Measurements from ENCODE around the gene FYCO1. TPM values are rescaled to one million over a fixed set of nuclear protein-coding genes. Genes with fewer than 3 reads are reported as not detected.

The FYCO1 gene
- polyA plus RNA-seq, 2 of the 4 experiments (the other 2 are of a cell fraction): 3.7 to 4.4 TPM

- POLR2A ChIA-PET: no interaction called here
- Histone ChIP-seq H3K9me3 (no peaks in the 10 kb centered on the region), H3K4me1 (no peaks in the 10 kb centered on the region), H3K4me3 (no peak overlapping the region), H3K4me2 (no peak overlapping the region), H3K27ac (no peak overlapping the region)
- WGBS (ENCODE audit: missing lambda C conversion rate): 50% methylated on average over 4 of the region's 4 CpGs
- TF ChIP-seq POLR2AphosphoS2 (conservative IDR thresholded peaks at IDR 0.05; ENCODE audit: low read length) (no peak), BCL3 (IDR thresholded peaks at IDR 0.05) (no peak), EHMT2 (IDR thresholded peaks at IDR 0.05; ENCODE audit: low read depth) (no peak), HOXB5 (CRISPR knock-in tag; IDR thresholded peaks at IDR 0.05) (no peak), CBX2 (IDR thresholded peaks at IDR 0.05; ENCODE audit: borderline replicate concordance, low read depth) (no peak), RNF2 (IDR thresholded peaks at IDR 0.05; ENCODE audit: borderline replicate concordance, low read depth) (no peak), HOXA7 (CRISPR knock-in tag; IDR thresholded peaks at IDR 0.05) (no peak), TP53 (CRISPR knock-in tag; IDR thresholded peaks at IDR 0.05) (no peak), SREBF2 (IDR thresholded peaks at IDR 0.05) (no peak), GATA3 (IDR thresholded peaks at IDR 0.05; ENCODE audit: borderline replicate concordance) (no peak), PBX3 (IDR thresholded peaks at IDR 0.05) (no peak)
- no peak for DNase-seq (ENCODE audit: low read depth in 1 of 2, low spot score in 1 of 2)
- CTCF ChIA-PET: no interaction called here
- ATAC-seq: no peak
- no peak for FAIRE-seq
Observed at GRCh38 chr3:45870099-45870498, 125.5 kb downstream of the FYCO1 start.

- Histone ChIP-seq H3K4me2 (no peak overlapping the region), H3K4me3 (no peak overlapping the region), H3K27ac (no peak overlapping the region), H3K4me1 (no peaks in the 10 kb centered on the region), H3K9me3 (no peaks in the 10 kb centered on the region)
- 5% methylated on average over 3 of the region's 3 CpGs for WGBS (ENCODE audit: missing lambda C conversion rate)
- no peak for DNase-seq (ENCODE audit: low read depth in 1 of 2, low spot score in 1 of 2)
- ATAC-seq: no peak
- no peak for FAIRE-seq
- CTCF ChIA-PET: no interaction called here
- POLR2A ChIA-PET: no interaction called here
- TF ChIP-seq HEYL (CRISPR knock-in tag; IDR thresholded peaks at IDR 0.05) (no peak), POLR2AphosphoS2 (conservative IDR thresholded peaks at IDR 0.05; ENCODE audit: low read length) (no peak)
Observed at GRCh38 chr3:45869638-45870037, 126.0 kb downstream of the FYCO1 start.

GRCh38 chr3:45868650-45869049, 127.0 kb downstream of the FYCO1 start:
- Histone ChIP-seq H3K4me3 (no peak overlapping the region), H3K4me1 (no peaks in the 10 kb centered on the region), H3K9me3 (peaks cover 2% of the 10 kb centered on the region; the same call in 1 of the 3 replicates), H3K4me2 (no peak overlapping the region), H3K27ac (no peak overlapping the region)
- TF ChIP-seq CHD4 (IDR thresholded peaks at IDR 0.05; ENCODE audit: borderline replicate concordance) (no peak), BHLHE40 (IDR thresholded peaks at IDR 0.05; ENCODE audit: low read depth, low read length) (no peak), FOSL2 (IDR thresholded peaks at IDR 0.05) (no peak), FOSL2 (CRISPR knock-in tag; IDR thresholded peaks at IDR 0.05) (no peak), PBX3 (IDR thresholded peaks at IDR 0.05) (no peak)
- ChIA-PET POLR2A (no interaction called here), CTCF (no interaction called here)
- FAIRE-seq: no peak
- no peak for DNase-seq (ENCODE audit: low read depth in 1 of 2, low spot score in 1 of 2)
- WGBS (ENCODE audit: missing lambda C conversion rate): 15% methylated on average over 2 of the region's 2 CpGs
- ATAC-seq: no peak

GRCh38 chr3:45868213-45868612, 127.4 kb downstream of the FYCO1 start:
- no peak for TF ChIP-seq RAD21 (conservative IDR thresholded peaks at IDR 0.05 in 1 of 2, IDR thresholded peaks at IDR 0.05 in 1 of 2)
- TF ChIP-seq KDM5A (IDR thresholded peaks at IDR 0.05): no peak
- FAIRE-seq (no peak), DNase-seq (ENCODE audit: low read depth in 1 of 2, low spot score in 1 of 2) (no peak), ATAC-seq (no peak)
- CTCF ChIA-PET: no interaction called here
- Histone ChIP-seq H3K4me3 (no peak overlapping the region), H3K27ac (no peak overlapping the region), H3K9me3 (peaks cover 4% of the 10 kb centered on the region; the same call in 1 of the 3 replicates), H3K4me1 (no peaks in the 10 kb centered on the region), H3K4me2 (no peak overlapping the region)
- 85% methylated on average over 2 of the region's 2 CpGs for WGBS (ENCODE audit: missing lambda C conversion rate)
- POLR2A ChIA-PET: no interaction called here

Small RNA genes lying within 50 kb of the gene (small RNA-seq; reads per million reads assigned to genes)
- gene RF00019: 0 reads per million in 6 experiments

Other genes starting within 250 kb of the FYCO1 start
- 0.03 TPM in 1 of 2 replicates, not detected in the other for gene SLC6A20, start 199.3 kb downstream of the FYCO1 start, polyA plus RNA-seq (2011; rRNA removed)
- gene SLC6A20, start 199.3 kb downstream of the FYCO1 start, polyA plus RNA-seq (2017; fragmentation: RNase III; extraction: RNeasy Plus Mini Kit Qiagen cat#74134 plus additional on column Dnase treatment): not detected in 3 replicates
- 21.3 and 25.0 TPM in 2 replicates for gene LZTFL1, start 153.7 kb downstream of the FYCO1 start, polyA plus RNA-seq (2011; rRNA removed)
- gene LZTFL1, start 153.7 kb downstream of the FYCO1 start, polyA plus RNA-seq (2017; fragmentation: RNase III; extraction: RNeasy Plus Mini Kit Qiagen cat#74134 plus additional on column Dnase treatment): 10.8 to 12.6 TPM (median 12.0 TPM) in 3 replicates
- not detected in 2 replicates for gene CCR9, start 109.3 kb downstream of the FYCO1 start, polyA plus RNA-seq (2011; rRNA removed)
- gene CCR9, start 109.3 kb downstream of the FYCO1 start, polyA plus RNA-seq (2017; fragmentation: RNase III; extraction: RNeasy Plus Mini Kit Qiagen cat#74134 plus additional on column Dnase treatment): not detected in 3 replicates
- gene CXCR6, start 52.4 kb downstream of the FYCO1 start, polyA plus RNA-seq (2011; rRNA removed): not detected in 2 replicates
- not detected in 3 replicates for gene CXCR6, start 52.4 kb downstream of the FYCO1 start, polyA plus RNA-seq (2017; fragmentation: RNase III; extraction: RNeasy Plus Mini Kit Qiagen cat#74134 plus additional on column Dnase treatment)
- gene XCR1, start 31.7 kb upstream of the FYCO1 start, polyA plus RNA-seq (2011; rRNA removed): not detected in 2 replicates
- not detected in 3 replicates for gene XCR1, start 31.7 kb upstream of the FYCO1 start, polyA plus RNA-seq (2017; fragmentation: RNase III; extraction: RNeasy Plus Mini Kit Qiagen cat#74134 plus additional on column Dnase treatment)
- 0.03 TPM in 1 of 2 replicates, not detected in the other for gene CCR1, start 212.5 kb upstream of the FYCO1 start, polyA plus RNA-seq (2011; rRNA removed)
- gene CCR1, start 212.5 kb upstream of the FYCO1 start, polyA plus RNA-seq (2017; fragmentation: RNase III; extraction: RNeasy Plus Mini Kit Qiagen cat#74134 plus additional on column Dnase treatment): not detected in 3 replicates
- gene CCR3, start 246.6 kb upstream of the FYCO1 start, polyA plus RNA-seq (2011; rRNA removed): not detected in 2 replicates
- not detected in 3 replicates for gene CCR3, start 246.6 kb upstream of the FYCO1 start, polyA plus RNA-seq (2017; fragmentation: RNase III; extraction: RNeasy Plus Mini Kit Qiagen cat#74134 plus additional on column Dnase treatment)

Data from A549 (cell line).